Measurements from ENCODE around the gene MAB21L3. TPM values are rescaled to one million over a fixed set of nuclear protein-coding genes. Genes with fewer than 3 reads are reported as not detected.

MAB21L3 gene
- total and polyA plus RNA-seq, 2 donors (not counting 3 experiments of a cell fraction or from before 2014, with no cell fraction given) = not detected

- dilution Hi-C loops (cut with MboI; ENCODE audit: extremely low pct_ligation_motif_present, low sequenced_read_pairs) = no loop called here
These were observed 71.0 kb downstream of the MAB21L3 start for GRCh38 chr1:116182019-116182714.

More at GRCh38 chr1:116182019-116182714, 71.0 kb downstream of the MAB21L3 start:
- ChIA-PET CTCF (interaction anchor here (1.2 to 1.5 kb wide), 2 partner anchors 44 to 317 kb away, joined by 3 to 4 read pairs; no protein-coding TSS in a partner anchor), POLR2A (no interaction called here)
- DNase-seq (ENCODE audit: low read depth, low spot score) (no peak), FAIRE-seq (no peak)
- Histone ChIP-seq H4K20me1 (replicated peaks; ENCODE audit: control insufficient read depth, extremely low read depth, insufficient read depth, low read length) (no peaks in the 10 kb centered on the region), H3K9me3 (replicated peaks; ENCODE audit: control insufficient read depth, insufficient read depth, low read length) (no peaks in the 10 kb centered on the region), H3K27me3 (ENCODE audit: control insufficient read depth in 2 of 2, insufficient read depth in 2 of 2, low read length in 2 of 2) (peaks cover 0 to 2% of the 10 kb centered on the region in 2 experiments), H3K4me1 (ENCODE audit: control insufficient read depth, extremely low read depth, insufficient read depth, low read length) (no peaks in the 10 kb centered on the region), H3K27ac (ENCODE audit: insufficient read depth, low read depth, low read length) (no peak overlapping the region), H3K9me1 (replicated peaks; ENCODE audit: control insufficient read depth, extremely low read depth, insufficient read depth, low read length) (no peaks in the 10 kb centered on the region), H3K36me3 (ENCODE audit: control insufficient read depth in 2 of 2, extremely low read depth in 1 of 2, insufficient read depth in 2 of 2, low read length in 2 of 2) (no peaks in the 10 kb centered on the region), H3K79me2 (ENCODE audit: control insufficient read depth, insufficient read depth, low read length) (no peaks in the 10 kb centered on the region), H3K4me2 (ENCODE audit: insufficient read depth, low read length) (no peak overlapping the region), H3K4me3 (replicated peaks in 1 of 3; ENCODE audit: insufficient read depth in 1 of 3, low read depth in 1 of 3, low read length in 3 of 3) (no peak overlapping the region), H2AFZ (ENCODE audit: low read depth, low read length) (no peak overlapping the region), H3K9ac (replicated peaks; ENCODE audit: extremely low read depth, insufficient read depth, low read length) (no peak overlapping the region)
- TF ChIP-seq EZH2 (IDR thresholded peaks at IDR 0.05; ENCODE audit: borderline replicate concordance, low read depth, low read length, severe bottlenecking) (no peak), MYC (IDR thresholded peaks at IDR 0.05; ENCODE audit: low read depth, low read length) (no peak), FOS (IDR thresholded peaks at IDR 0.05; ENCODE audit: borderline replicate concordance, insufficient read depth, low read length) (no peak), GATA2 (IDR thresholded peaks at IDR 0.05; ENCODE audit: insufficient read depth, insufficient read length, low read depth, low read length) (no peak), POLR2AphosphoS5 (IDR thresholded peaks at IDR 0.05; ENCODE audit: insufficient read depth, low read depth, low read length) (no peak), POLR2A (IDR thresholded peaks at IDR 0.05; ENCODE audit: low read depth, low read length) (no peak), JUN (IDR thresholded peaks at IDR 0.05; ENCODE audit: borderline replicate concordance, insufficient read depth, insufficient read length, low read depth) (no peak)
- TF ChIP-seq, protein P1, sequence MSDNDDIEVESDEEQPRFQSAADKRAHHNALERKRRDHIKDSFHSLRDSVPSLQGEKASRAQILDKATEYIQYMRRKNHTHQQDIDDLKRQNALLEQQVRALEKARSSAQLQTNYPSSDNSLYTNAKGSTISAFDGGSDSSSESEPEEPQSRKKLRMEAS (IDR thresholded peaks at IDR 0.05; ENCODE audit: insufficient read depth, insufficient read length) = no peak
- TF ChIP-seq, protein P2, sequence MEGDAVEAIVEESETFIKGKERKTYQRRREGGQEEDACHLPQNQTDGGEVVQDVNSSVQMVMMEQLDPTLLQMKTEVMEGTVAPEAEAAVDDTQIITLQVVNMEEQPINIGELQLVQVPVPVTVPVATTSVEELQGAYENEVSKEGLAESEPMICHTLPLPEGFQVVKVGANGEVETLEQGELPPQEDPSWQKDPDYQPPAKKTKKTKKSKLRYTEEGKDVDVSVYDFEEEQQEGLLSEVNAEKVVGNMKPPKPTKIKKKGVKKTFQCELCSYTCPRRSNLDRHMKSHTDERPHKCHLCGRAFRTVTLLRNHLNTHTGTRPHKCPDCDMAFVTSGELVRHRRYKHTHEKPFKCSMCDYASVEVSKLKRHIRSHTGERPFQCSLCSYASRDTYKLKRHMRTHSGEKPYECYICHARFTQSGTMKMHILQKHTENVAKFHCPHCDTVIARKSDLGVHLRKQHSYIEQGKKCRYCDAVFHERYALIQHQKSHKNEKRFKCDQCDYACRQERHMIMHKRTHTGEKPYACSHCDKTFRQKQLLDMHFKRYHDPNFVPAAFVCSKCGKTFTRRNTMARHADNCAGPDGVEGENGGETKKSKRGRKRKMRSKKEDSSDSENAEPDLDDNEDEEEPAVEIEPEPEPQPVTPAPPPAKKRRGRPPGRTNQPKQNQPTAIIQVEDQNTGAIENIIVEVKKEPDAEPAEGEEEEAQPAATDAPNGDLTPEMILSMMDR (IDR thresholded peaks at IDR 0.05; ENCODE audit: extremely low read depth in 1 of 2, insufficient read depth in 1 of 2, low read depth in 1 of 2, low read length in 2 of 2) = no peak
- no TSS peak for BruUV-seq (replicated peaks)
- intact Hi-C loops (cut with micrococcal nuclease) = no loop called here

Other genes with a start within 250 kb of the MAB21L3 start
- 0.44 TPM in 1 of 2 replicates, not detected in the other for gene SLC22A15, start 134.9 kb upstream of the MAB21L3 start, total RNA-seq
- not detected in 2 replicates for gene SLC22A15, start 134.9 kb upstream of the MAB21L3 start, polyA plus RNA-seq

Measured in endothelial cell of umbilical vein (primary cell).